ENCODE results near the gene EPS15.
"Not testable (repeated sequence)": the region's sequence is repeated elsewhere in the genome, so short reads cannot be mapped to it uniquely, and the experiment has no call there.

Gene EPS15

DNA sequence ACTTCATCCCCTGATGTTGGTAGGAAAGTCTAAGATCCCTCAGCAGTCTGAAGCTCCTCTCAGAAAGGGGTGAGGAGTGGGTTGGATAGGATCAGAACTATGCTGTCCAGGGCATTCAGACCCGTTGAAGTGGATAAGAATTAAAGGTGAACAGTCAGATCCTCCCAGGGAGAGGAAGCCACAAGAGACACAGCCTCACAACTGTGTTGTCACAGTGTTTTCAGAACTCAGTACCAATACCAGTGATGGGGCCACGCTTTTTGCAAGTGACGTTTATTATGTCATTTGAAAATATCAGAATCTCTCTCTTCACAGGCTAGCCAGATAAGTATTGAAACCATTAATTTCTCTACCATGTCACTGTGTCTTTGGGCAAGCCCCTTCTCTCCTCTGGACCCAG is 15.4 kb upstream of the EPS15 start:
- TF ChIP-seq, protein P1, sequence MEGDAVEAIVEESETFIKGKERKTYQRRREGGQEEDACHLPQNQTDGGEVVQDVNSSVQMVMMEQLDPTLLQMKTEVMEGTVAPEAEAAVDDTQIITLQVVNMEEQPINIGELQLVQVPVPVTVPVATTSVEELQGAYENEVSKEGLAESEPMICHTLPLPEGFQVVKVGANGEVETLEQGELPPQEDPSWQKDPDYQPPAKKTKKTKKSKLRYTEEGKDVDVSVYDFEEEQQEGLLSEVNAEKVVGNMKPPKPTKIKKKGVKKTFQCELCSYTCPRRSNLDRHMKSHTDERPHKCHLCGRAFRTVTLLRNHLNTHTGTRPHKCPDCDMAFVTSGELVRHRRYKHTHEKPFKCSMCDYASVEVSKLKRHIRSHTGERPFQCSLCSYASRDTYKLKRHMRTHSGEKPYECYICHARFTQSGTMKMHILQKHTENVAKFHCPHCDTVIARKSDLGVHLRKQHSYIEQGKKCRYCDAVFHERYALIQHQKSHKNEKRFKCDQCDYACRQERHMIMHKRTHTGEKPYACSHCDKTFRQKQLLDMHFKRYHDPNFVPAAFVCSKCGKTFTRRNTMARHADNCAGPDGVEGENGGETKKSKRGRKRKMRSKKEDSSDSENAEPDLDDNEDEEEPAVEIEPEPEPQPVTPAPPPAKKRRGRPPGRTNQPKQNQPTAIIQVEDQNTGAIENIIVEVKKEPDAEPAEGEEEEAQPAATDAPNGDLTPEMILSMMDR (IDR thresholded peaks at IDR 0.05; ENCODE audit: extremely low read depth, insufficient read depth, missing control alignments), result no peak
- in situ Hi-C loops (cut with MboI; ENCODE audit: low pct_unique_long_range_greater_than_20kb, low sequenced_read_pairs, unreplicated experiment), result no loop called here
- DNase-seq (ENCODE audit: low spot score), result no peak

DNA sequence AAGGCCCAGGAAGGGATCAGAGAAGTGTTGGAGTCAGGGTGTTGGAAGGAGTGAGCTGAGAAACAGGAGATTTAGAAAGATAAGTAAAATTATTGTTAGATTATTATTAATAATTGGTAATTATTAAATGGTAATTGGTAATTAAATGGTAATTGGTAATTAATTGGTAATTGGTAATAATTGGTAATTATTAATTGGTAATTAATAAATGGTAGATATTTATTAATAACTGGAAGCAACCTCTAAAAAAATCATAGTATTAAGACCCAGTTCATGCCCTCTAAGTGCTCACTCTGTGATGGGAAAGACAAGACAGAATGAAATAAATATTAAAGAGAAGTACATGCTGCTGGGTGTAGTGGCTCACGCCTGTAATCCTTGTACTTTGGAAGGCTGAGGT is 13.8 kb upstream of the EPS15 start:
- TF ChIP-seq, protein P1 (IDR thresholded peaks at IDR 0.05; ENCODE audit: extremely low read depth, insufficient read depth, missing control alignments), result no peak
- DNase-seq (ENCODE audit: low spot score), result no peak
- in situ Hi-C loops (cut with MboI; ENCODE audit: low pct_unique_long_range_greater_than_20kb, low sequenced_read_pairs, unreplicated experiment), result no loop called here

DNA sequence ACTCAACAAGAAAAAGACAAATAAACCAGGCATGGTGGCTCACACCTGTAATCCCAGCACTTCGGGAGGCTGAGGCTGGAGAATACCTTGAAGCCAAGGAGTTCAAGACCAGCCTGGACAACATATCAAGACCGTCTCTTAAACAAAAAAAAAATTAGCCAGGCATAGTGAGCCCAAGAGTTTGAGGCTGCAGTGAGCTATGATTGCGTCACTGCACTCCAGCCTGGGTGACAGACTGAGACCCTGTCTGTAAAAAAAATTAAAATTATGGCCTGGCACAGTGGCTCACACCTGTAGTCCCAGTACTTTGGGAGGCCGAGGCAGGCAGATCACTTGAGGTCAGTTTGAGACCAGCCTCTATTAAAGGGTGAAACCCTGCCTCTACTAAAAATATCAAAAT is 11.4 kb upstream of the EPS15 start:
- DNase-seq (ENCODE audit: low spot score); in situ Hi-C loops (cut with MboI; ENCODE audit: low pct_unique_long_range_greater_than_20kb, low sequenced_read_pairs, unreplicated experiment): not testable (repeated sequence)

DNA sequence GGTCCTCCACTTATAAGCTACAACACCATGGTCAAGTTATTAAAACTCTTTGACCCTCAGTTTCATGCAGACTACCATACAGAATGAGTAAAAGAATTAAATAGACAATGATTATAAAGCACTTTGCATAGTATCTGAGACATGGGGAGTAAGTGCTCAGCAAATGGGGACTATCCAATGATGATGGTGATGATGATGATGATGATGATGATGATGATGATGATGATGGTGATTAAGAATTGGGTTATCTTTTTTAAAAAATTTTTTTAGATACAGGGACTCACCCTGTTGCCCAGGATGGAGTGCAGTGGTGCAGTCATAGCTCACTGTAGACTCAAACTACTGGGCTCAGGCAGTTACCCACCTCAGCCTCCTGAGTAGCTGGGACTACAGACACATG is 8.1 kb upstream of the EPS15 start:
- in situ Hi-C loops (cut with MboI; ENCODE audit: low pct_unique_long_range_greater_than_20kb, low sequenced_read_pairs, unreplicated experiment), result no loop called here
- no peak for DNase-seq (ENCODE audit: low spot score)
- TF ChIP-seq, protein P1 (IDR thresholded peaks at IDR 0.05; ENCODE audit: extremely low read depth, insufficient read depth, missing control alignments), result no peak

DNA sequence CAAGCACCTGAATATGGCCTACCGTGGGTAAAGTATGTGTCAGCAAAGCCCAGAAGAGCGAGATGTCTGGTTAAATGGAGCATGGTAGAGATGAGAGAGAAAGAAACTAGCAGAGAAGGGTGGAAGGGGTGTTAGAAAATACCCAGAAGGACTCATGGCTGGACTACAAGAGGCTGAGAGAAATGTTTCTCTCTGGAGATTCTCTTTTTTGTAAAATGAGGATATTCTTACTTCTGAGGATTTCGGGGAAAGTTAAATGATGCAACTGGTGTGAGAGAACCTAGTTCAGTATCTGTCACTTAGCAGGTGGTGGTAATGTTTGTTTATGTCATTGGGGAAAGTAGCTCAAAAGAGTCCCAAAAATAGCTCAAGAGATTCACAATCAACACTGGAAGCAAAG is 7.2 kb upstream of the EPS15 start:
- TF ChIP-seq, protein P1 (IDR thresholded peaks at IDR 0.05; ENCODE audit: extremely low read depth, insufficient read depth, missing control alignments), result no peak
- in situ Hi-C loops (cut with MboI; ENCODE audit: low pct_unique_long_range_greater_than_20kb, low sequenced_read_pairs, unreplicated experiment), result no loop called here
- DNase-seq (ENCODE audit: low spot score), result no peak

DNA sequence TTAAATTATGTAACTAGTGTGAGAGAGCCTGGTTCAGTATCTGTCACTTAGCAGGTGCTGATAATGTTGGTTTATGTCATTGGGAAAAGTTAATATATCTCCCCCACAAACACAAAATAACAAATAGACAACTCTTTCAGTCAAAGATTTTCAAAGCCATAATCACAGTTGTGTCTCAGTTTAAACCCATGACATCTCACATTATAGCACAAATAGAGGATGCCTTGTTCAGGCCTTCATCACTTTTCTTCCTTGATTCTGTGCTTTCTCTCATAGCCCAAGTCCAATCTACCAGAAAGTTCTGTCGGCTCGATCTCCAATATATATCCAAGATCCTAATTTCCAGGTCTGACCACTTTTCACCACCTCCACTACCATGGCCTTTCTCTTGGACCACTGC is 6.2 kb upstream of the EPS15 start:
- TF ChIP-seq, protein P1 (IDR thresholded peaks at IDR 0.05; ENCODE audit: extremely low read depth, insufficient read depth, missing control alignments), result no peak
- no peak for DNase-seq (ENCODE audit: low spot score)
- in situ Hi-C loops (cut with MboI; ENCODE audit: low pct_unique_long_range_greater_than_20kb, low sequenced_read_pairs, unreplicated experiment), result no loop called here

DNA sequence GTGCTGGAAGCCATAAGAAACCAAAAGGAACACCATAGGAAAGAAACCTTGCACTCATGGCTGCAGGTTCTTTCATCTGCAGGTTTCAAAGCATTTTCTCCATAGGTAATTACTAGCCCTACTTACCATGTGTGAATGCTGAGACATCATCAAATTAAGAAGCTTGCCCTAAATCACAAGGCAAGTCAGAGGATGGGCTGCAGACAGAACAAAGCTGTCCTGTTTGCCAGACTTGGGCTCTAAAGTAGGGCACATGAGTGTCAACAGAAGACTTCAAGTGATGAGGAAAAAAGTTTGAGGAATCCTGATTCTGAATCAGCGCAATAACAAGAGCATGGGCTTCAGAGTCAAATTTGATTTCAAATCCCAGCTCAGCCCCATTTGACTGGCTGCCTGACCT is 5.8 kb upstream of the EPS15 start:
- DNase-seq (ENCODE audit: low spot score), result no peak
- TF ChIP-seq, protein P1 (IDR thresholded peaks at IDR 0.05; ENCODE audit: extremely low read depth, insufficient read depth, missing control alignments), result no peak
- in situ Hi-C loops (cut with MboI; ENCODE audit: low pct_unique_long_range_greater_than_20kb, low sequenced_read_pairs, unreplicated experiment), result no loop called here
